Measurements from ENCODE around the gene IGFN1. TPM values are rescaled to one million over a fixed set of nuclear protein-coding genes. Genes with fewer than 3 reads are reported as not detected.

The IGFN1 gene
- total RNA-seq, 2 donors from 2014 or later, result 2.0 to 6.7 TPM

DNA sequence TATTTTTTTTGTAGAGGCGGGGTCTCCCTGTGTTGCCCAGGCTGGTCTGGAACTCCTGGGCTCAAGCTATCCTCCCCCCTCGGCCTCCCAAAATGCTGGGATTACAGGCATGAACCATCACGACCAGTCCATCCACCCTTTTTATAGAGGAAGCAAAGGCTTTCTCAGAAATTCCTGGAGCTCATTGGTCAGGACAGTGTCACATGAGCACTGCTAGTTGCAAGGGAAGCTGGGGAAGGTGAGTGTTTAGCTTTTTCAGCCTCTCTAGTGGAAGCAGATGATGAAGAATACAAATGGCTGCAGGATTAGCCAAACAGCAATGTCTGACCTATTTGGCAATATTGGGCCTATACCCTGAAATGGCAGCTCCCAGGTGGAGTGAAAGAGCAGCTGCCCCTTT, 8.0 kb downstream of the IGFN1 start:
- intact Hi-C loops (cut with DNase I), result no loop called here
- Histone ChIP-seq H3K27ac (no peak overlapping the region), H3K27me3 (replicated peaks; ENCODE audit: insufficient read depth) (no peaks in the 10 kb centered on the region), H3K36me3 (no peaks in the 10 kb centered on the region), H3K9me3 (no peaks in the 10 kb centered on the region), H3K4me3 (no peak overlapping the region), H3K4me1 (replicated peaks) (no peaks in the 10 kb centered on the region)
- 87% methylated on average over 3 of the region's 3 CpGs for WGBS
- no peak for DNase-seq (ENCODE audit: low spot score)
- TF ChIP-seq POLR2AphosphoS5 (IDR thresholded peaks at IDR 0.05), result no peak
- TF ChIP-seq, protein P1, sequence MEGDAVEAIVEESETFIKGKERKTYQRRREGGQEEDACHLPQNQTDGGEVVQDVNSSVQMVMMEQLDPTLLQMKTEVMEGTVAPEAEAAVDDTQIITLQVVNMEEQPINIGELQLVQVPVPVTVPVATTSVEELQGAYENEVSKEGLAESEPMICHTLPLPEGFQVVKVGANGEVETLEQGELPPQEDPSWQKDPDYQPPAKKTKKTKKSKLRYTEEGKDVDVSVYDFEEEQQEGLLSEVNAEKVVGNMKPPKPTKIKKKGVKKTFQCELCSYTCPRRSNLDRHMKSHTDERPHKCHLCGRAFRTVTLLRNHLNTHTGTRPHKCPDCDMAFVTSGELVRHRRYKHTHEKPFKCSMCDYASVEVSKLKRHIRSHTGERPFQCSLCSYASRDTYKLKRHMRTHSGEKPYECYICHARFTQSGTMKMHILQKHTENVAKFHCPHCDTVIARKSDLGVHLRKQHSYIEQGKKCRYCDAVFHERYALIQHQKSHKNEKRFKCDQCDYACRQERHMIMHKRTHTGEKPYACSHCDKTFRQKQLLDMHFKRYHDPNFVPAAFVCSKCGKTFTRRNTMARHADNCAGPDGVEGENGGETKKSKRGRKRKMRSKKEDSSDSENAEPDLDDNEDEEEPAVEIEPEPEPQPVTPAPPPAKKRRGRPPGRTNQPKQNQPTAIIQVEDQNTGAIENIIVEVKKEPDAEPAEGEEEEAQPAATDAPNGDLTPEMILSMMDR (IDR thresholded peaks at IDR 0.05), result no peak
- TF ChIP-seq POLR2A (IDR thresholded peaks at IDR 0.05), result no peak

DNA sequence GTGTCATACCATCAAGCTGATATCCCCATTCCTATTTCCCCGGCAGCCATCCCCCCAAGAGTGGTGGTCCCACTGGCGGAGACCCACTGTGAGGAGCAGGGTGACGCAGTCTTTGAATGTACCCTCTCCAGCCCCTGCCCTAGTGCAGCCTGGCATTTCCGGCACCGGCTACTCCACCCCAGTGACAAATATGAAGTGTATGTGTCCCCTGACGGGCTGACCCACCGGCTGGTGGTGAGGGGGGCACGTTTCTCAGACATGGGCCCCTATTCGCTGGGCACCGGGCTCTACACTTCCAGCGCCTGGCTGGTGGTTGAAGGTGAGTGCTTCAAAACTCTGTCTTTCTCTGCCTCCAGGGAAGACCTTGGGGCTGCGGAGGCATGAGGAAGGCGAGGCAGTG, 14.4 kb downstream of the IGFN1 start:
- Histone ChIP-seq H3K27ac (no peak overlapping the region), H3K27me3 (replicated peaks; ENCODE audit: insufficient read depth) (no peaks in the 10 kb centered on the region), H3K9me3 (no peaks in the 10 kb centered on the region), H3K4me1 (replicated peaks) (no peaks in the 10 kb centered on the region), H3K4me3 (no peak overlapping the region), H3K36me3 (no peaks in the 10 kb centered on the region)
- intact Hi-C loops (cut with DNase I), result no loop called here
- no peak for DNase-seq (ENCODE audit: low spot score)
- TF ChIP-seq POLR2A (IDR thresholded peaks at IDR 0.05), result no peak
- no peak for TF ChIP-seq POLR2AphosphoS5 (IDR thresholded peaks at IDR 0.05)
- TF ChIP-seq, protein P1 (IDR thresholded peaks at IDR 0.05), result no peak
- 93% methylated on average over 13 of the region's 13 CpGs for WGBS

DNA sequence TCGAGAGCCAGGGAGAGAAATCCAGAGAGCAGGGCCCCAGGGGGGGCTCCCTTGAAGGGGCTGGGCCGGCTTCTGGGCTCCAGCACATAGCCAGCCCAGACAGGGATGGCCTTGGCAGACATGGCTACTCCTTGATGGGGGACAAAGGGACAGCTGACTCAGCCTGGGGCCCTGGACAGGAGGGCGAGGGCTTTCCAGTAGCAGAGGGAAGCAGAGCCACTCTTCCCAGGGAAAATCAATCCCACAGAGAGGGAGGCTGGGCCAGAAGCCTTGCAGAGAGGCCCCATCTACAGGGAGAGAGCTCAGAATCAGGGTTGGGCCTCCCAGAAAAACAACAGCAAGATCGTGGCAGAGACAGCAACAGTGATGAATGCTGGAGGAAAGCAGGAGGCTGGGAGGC, 15.6 kb downstream of the IGFN1 start:
- no peak for TF ChIP-seq POLR2AphosphoS5 (IDR thresholded peaks at IDR 0.05)
- TF ChIP-seq, protein P1 (IDR thresholded peaks at IDR 0.05), result no peak
- no peak for TF ChIP-seq POLR2A (IDR thresholded peaks at IDR 0.05)
- Histone ChIP-seq H3K36me3 (no peaks in the 10 kb centered on the region), H3K27me3 (replicated peaks; ENCODE audit: insufficient read depth) (no peaks in the 10 kb centered on the region), H3K4me3 (no peak overlapping the region), H3K4me1 (replicated peaks) (no peaks in the 10 kb centered on the region), H3K9me3 (no peaks in the 10 kb centered on the region), H3K27ac (no peak overlapping the region)
- no peak for DNase-seq (ENCODE audit: low spot score)
- 49% methylated on average over 4 of the region's 4 CpGs for WGBS
- intact Hi-C loops (cut with DNase I), result no loop called here

DNA sequence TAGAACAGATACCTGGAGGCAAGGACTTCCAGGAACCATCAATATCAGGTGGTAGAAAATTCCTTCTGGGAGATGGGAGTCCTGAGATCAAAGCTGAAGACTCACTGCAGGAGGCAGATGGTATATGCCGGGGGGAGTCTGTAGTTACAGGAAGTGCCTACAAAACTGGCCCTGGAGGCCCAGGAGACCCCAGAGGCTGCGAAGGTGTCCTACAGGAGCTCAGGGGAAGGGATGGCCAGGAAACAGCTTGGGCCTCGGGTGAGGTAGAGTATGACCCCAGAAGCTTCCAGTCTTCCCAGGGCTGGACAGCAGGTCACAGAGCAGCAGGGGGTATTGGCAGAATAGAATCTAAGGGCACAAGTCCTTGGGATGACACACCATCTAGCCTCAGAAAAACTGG, 16.4 kb downstream of the IGFN1 start:
- Histone ChIP-seq H3K4me3 (no peak overlapping the region), H3K9me3 (no peaks in the 10 kb centered on the region), H3K27me3 (replicated peaks; ENCODE audit: insufficient read depth) (no peaks in the 10 kb centered on the region), H3K27ac (no peak overlapping the region), H3K36me3 (no peaks in the 10 kb centered on the region), H3K4me1 (replicated peaks) (no peaks in the 10 kb centered on the region)
- WGBS, result 92% methylated on average over 3 of the region's 3 CpGs
- intact Hi-C loops (cut with DNase I), result no loop called here
- no peak for DNase-seq (ENCODE audit: low spot score)
- TF ChIP-seq, protein P1 (IDR thresholded peaks at IDR 0.05), result no peak

DNA sequence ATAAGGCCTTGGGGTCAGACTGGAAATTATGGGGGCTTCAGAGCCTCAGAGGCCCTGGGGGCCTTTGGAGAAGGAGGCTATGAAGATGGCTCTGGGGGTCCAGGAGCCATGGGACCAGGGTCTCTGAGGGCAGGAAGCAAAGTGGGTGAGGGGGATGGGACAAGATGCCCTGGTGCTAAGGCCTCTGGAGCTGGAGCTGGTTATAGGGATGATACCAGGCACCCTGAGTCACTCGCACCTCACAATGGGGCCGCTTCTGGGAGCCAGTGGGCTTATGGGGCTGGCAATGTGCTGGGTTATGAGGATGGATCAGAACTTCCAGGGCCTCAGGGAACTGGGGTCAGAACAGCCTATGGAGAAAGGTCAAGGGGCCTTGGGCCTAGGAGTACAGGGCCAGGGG, 17.6 kb downstream of the IGFN1 start:
- WGBS, result 100% methylated on average over 2 of the region's 2 CpGs
- H3K27ac ChIP-seq, result no peak overlapping the region
- intact Hi-C loops (cut with DNase I), result no loop called here

More for the DNA sequence above, 17.6 kb downstream of the IGFN1 start:
- H3K4me3 ChIP-seq, result no peak overlapping the region
- H3K4me1 ChIP-seq (replicated peaks), result no peaks in the 10 kb centered on the region
- H3K36me3 ChIP-seq, result no peaks in the 10 kb centered on the region
- H3K27me3 ChIP-seq (replicated peaks; ENCODE audit: insufficient read depth), result no peaks in the 10 kb centered on the region
- no peak for DNase-seq (ENCODE audit: low spot score)
- H3K9me3 ChIP-seq, result no peaks in the 10 kb centered on the region
- TF ChIP-seq POLR2A (IDR thresholded peaks at IDR 0.05) (no peak), POLR2AphosphoS5 (IDR thresholded peaks at IDR 0.05) (no peak)
- TF ChIP-seq, protein P1 (IDR thresholded peaks at IDR 0.05), result no peak
